ENCODE results near the gene KRT2.

DNA sequence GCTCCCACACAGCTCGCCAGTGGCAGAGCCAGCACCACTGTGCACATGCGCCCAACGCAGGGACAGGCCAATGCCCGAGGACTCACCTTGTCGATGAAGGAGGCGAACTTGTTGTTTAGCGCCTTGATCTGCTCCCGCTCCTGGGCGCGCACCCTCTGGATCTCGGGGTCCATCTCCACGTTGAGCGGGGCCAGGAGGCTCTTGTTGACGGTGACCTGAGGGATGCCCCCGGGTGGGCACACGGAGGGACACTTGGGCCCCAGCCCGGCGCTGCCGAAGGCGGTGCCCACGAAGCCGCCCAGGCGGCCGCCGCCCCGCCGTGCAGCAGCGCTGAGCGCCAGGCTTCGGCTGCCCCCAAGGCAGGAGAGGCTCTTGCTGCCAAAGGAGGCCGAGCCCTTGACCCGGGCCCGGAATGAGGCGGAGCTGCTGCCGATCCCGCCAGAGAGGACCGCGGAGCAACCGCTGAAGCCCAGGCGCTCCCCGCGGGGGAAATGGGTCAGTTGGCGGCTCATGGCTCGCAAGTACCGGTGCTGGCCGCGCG lies 51.0 kb downstream of the KRT2 start, which contains the start of gene KRT72:
- TF ChIP-seq, protein P1, sequence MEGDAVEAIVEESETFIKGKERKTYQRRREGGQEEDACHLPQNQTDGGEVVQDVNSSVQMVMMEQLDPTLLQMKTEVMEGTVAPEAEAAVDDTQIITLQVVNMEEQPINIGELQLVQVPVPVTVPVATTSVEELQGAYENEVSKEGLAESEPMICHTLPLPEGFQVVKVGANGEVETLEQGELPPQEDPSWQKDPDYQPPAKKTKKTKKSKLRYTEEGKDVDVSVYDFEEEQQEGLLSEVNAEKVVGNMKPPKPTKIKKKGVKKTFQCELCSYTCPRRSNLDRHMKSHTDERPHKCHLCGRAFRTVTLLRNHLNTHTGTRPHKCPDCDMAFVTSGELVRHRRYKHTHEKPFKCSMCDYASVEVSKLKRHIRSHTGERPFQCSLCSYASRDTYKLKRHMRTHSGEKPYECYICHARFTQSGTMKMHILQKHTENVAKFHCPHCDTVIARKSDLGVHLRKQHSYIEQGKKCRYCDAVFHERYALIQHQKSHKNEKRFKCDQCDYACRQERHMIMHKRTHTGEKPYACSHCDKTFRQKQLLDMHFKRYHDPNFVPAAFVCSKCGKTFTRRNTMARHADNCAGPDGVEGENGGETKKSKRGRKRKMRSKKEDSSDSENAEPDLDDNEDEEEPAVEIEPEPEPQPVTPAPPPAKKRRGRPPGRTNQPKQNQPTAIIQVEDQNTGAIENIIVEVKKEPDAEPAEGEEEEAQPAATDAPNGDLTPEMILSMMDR (IDR thresholded peaks at IDR 0.05): no peak
- TF ChIP-seq ZNF425 (CRISPR knock-in tag; conservative IDR thresholded peaks at IDR 0.05) (no peak), SMAD3 (CRISPR knock-in tag; IDR thresholded peaks at IDR 0.05; ENCODE audit: borderline replicate concordance) (no peak)
- TF ChIP-seq, protein P2, sequence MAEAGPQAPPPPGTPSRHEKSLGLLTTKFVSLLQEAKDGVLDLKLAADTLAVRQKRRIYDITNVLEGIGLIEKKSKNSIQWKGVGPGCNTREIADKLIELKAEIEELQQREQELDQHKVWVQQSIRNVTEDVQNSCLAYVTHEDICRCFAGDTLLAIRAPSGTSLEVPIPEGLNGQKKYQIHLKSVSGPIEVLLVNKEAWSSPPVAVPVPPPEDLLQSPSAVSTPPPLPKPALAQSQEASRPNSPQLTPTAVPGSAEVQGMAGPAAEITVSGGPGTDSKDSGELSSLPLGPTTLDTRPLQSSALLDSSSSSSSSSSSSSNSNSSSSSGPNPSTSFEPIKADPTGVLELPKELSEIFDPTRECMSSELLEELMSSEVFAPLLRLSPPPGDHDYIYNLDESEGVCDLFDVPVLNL (CRISPR knock-in tag; IDR thresholded peaks at IDR 0.05; ENCODE audit: borderline replicate concordance, low read depth): no peak
